ENCODE data around the gene RELN.

DNA sequence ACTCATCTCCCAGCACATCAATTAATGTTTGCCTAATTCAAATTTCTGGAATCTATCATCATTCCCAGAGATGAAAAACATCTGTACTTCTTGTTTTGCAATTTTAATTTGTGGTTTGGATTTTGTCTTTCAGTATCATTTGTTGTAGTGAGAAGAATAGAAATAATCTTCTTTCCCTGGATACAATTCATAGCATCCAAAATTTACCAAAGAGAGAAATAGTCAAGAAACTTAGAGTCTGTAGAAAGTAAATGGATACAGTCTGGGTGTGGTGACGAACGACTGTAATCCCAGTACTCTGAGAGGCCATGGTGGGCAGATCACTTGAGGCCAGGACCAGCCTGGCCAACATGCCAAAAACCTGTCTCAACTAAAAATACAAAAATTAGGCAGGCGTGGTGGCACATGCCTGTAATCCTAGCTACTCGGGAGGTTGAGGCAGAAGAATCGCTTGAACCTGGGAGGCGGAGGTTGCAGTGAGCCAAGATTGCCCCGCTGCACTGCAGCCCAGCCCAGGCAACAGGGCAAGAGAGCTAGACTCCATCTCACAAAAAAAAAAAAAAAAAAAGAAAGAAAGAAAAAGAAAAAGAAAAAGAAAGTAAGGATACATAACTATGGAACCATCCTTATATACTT is 193.0 kb downstream of the RELN start:
- TF ChIP-seq, protein P1, sequence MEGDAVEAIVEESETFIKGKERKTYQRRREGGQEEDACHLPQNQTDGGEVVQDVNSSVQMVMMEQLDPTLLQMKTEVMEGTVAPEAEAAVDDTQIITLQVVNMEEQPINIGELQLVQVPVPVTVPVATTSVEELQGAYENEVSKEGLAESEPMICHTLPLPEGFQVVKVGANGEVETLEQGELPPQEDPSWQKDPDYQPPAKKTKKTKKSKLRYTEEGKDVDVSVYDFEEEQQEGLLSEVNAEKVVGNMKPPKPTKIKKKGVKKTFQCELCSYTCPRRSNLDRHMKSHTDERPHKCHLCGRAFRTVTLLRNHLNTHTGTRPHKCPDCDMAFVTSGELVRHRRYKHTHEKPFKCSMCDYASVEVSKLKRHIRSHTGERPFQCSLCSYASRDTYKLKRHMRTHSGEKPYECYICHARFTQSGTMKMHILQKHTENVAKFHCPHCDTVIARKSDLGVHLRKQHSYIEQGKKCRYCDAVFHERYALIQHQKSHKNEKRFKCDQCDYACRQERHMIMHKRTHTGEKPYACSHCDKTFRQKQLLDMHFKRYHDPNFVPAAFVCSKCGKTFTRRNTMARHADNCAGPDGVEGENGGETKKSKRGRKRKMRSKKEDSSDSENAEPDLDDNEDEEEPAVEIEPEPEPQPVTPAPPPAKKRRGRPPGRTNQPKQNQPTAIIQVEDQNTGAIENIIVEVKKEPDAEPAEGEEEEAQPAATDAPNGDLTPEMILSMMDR (optimal IDR thresholded peaks at IDR 0.05 in 1 of 3, IDR thresholded peaks at IDR 0.05 in 1 of 3, conservative IDR thresholded peaks at IDR 0.05 in 1 of 3; ENCODE audit: extremely low read depth in 1 of 3, insufficient read depth in 2 of 3, low read length in 3 of 3), result no peak
- TF ChIP-seq EZH2 (IDR thresholded peaks at IDR 0.05; ENCODE audit: low read length), result no peak

Measured in keratinocyte (primary cell).